PC-3 (cell line): ENCODE results near the gene ILDR1. TPM values are rescaled to one million over a fixed set of nuclear protein-coding genes. Genes with fewer than 3 reads are reported as not detected.

Source experiments
- ATAC-seq: fragments of 200-7000 bp; cut with Tn5 transposase; 2 replicates; pipeline ENCODE4 v1.9.1; 2020; ENCODE audit warnings: mild to moderate bottlenecking, moderate library complexity
- BruUV-seq: library from RNA; stranded (reverse); fragments of 400-500 nt; replicated peaks from 2 replicates; lab custom pipeline; 2021; lab: Mats Ljungman, UMichigan
- CTCF ChIA-PET: fragments of 300-600 bp; sonication (Branson Sonifier 250); formaldehyde crosslinking; loops from one replicate; lab custom pipeline; 2022; ENCODE audit warnings: antibody characterized with exemption; lab: Charles Lee
- POLR2A ChIA-PET: fragments of 300-600 bp; sonication (Branson Sonifier 250); formaldehyde crosslinking; loops from one replicate; lab custom pipeline; 2022; ENCODE audit warnings: antibody characterized with exemption; ENCODE audit not compliant: unreplicated experiment; lab: Charles Lee
- DNase-seq: peaks from one replicate; pipeline ENCODE4 v3.0.0-alpha.2; 2015
- H2AFZ ChIP-seq: fragments of 300-600 bp; sonication (generic); 2 replicates; pipeline ENCODE4 v1.6.0; 2016; ENCODE audit warnings: antibody characterized with exemption, low read length
- H3F3A ChIP-seq: fragments of 300-600 bp; sonication (generic); one replicate; pipeline ENCODE4 v1.6.0; 2017; ENCODE audit warnings: antibody characterized with exemption, low read length, control low read depth, mild to moderate bottlenecking; ENCODE audit not compliant: unreplicated experiment
- H3K27ac ChIP-seq: fragments of 300-600 bp; sonication (generic); 2 replicates; pipeline ENCODE4 v1.5.1; 2016; ENCODE audit warnings: mild to moderate bottlenecking, low read length
- H3K27me3 ChIP-seq: fragments of 300-600 bp; sonication (generic); 2 replicates; pipeline ENCODE4 v1.6.1; 2016; ENCODE audit warnings: low read length, mixed read lengths
- H3K36me3 ChIP-seq: fragments of 300-600 bp; sonication (generic); 2 replicates; pipeline ENCODE4 v1.6.1; 2016; ENCODE audit warnings: low read depth, mixed run types, low read length, mixed read lengths
- H3K4me1 ChIP-seq: fragments of 300-600 bp; sonication (generic); 2 replicates; pipeline ENCODE4 v1.5.1; 2016; ENCODE audit warnings: low read length; ENCODE audit not compliant: insufficient read depth
- H3K4me2 ChIP-seq: fragments of 300-600 bp; sonication (generic); 2 replicates; pipeline ENCODE4 v1.6.0; 2016; ENCODE audit warnings: low read length
- H3K4me3 ChIP-seq: fragments of 300-600 bp; sonication (generic); 2 replicates; pipeline ENCODE4 v1.5.1; 2016; ENCODE audit warnings: mild to moderate bottlenecking, low read length, mixed read lengths
- H3K79me2 ChIP-seq: fragments of 300-600 bp; sonication (generic); 2 replicates; pipeline ENCODE4 v1.6.1; 2017; ENCODE audit warnings: low read length, mixed read lengths
- H3K9ac ChIP-seq: fragments of 300-600 bp; sonication (generic); 2 replicates; pipeline ENCODE4 v1.6.0; 2016; ENCODE audit warnings: mild to moderate bottlenecking, low read length
- H3K9me2 ChIP-seq: fragments of 300-600 bp; sonication (generic); replicated peaks from 2 replicates; pipeline ENCODE4 v1.6.1; 2016; ENCODE audit warnings: mixed run types, low read length, mixed read lengths
- H3K9me3 ChIP-seq: fragments of 300-600 bp; sonication (generic); 2 replicates; pipeline ENCODE4 v1.6.1; 2016; ENCODE audit warnings: low read length, mixed read lengths
- H4K20me1 ChIP-seq: fragments of 300-600 bp; sonication (generic); 2 replicates; pipeline ENCODE4 v1.6.1; 2016; ENCODE audit warnings: low read length, mixed read lengths
- CTCF ChIP-seq: fragments of 300-600 bp; sonication (generic); conservative IDR thresholded peaks from 2 replicates; pipeline ENCODE4 v1.5.1; 2017; ENCODE audit warnings: antibody characterized with exemption, low read depth, mild to moderate bottlenecking, low read length
- EZH2 ChIP-seq: fragments of 300-600 bp; sonication (generic); IDR thresholded peaks from one replicate; pipeline ENCODE4 v1.6.1; 2017; ENCODE audit warnings: antibody characterized with exemption, mild to moderate bottlenecking, low read length; ENCODE audit not compliant: unreplicated experiment
- EZH2phosphoT487 ChIP-seq: fragments of 300-600 bp; sonication (generic); IDR thresholded peaks from 2 replicates; pipeline ENCODE4 v1.6.1; 2018; ENCODE audit warnings: mild to moderate bottlenecking, antibody characterized with exemption, low read length, borderline replicate concordance
- intact Hi-C: fragments of 100-400 bp; cut with micrococcal nuclease; formaldehyde crosslinking; loops from 2 replicates; pipeline ENCODE4 v1.9.0; 2023
- total RNA-seq: library from RNA; depleted of rRNA; stranded (reverse); fragments of >200 nt; gene quantifications from 2 replicates; pipeline ENCODE4 v1.2.3, GENCODE V29; 2014

The ILDR1 gene
- total RNA-seq, 1 experiment from 2014 or later = 5.6 TPM

- Histone ChIP-seq H3K79me2 (no peaks in the 10 kb centered on the region), H3K4me1 (no peaks in the 10 kb centered on the region), H3F3A (no peaks in the 10 kb centered on the region), H3K27me3 (no peaks in the 10 kb centered on the region), H3K9me2 (no peaks in the 10 kb centered on the region), H3K9me3 (no peaks in the 10 kb centered on the region), H3K4me3 (no peak overlapping the region), H3K36me3 (no peaks in the 10 kb centered on the region), H4K20me1 (no peaks in the 10 kb centered on the region), H3K9ac (no peak overlapping the region), H3K27ac (no peak overlapping the region), H3K4me2 (no peak overlapping the region), H2AFZ (no peak overlapping the region)
- BruUV-seq = no TSS peak
- no peak for ATAC-seq
- no peak for DNase-seq
- CTCF ChIA-PET = no interaction called here
- TF ChIP-seq EZH2 = no peak
- TF ChIP-seq CTCF = no peak
- TF ChIP-seq EZH2phosphoT487 = no peak
- intact Hi-C loops = no loop called here
- POLR2A ChIA-PET = no interaction called here
Observed at GRCh38 chr3:122066331-122067213, 44.5 kb upstream of the ILDR1 start.

GRCh38 chr3:122064326-122064725 lies 42.3 kb upstream of the ILDR1 start:
- CTCF ChIA-PET = interaction anchor here (0.6 kb wide), 1 partner anchor 74 kb away, joined by 4 read pairs; no protein-coding TSS in a partner anchor
- no peak for TF ChIP-seq EZH2
- TF ChIP-seq CTCF = no peak
- TF ChIP-seq EZH2phosphoT487 = no peak
- intact Hi-C loops = no loop called here

GRCh38 chr3:122063908-122064307 lies 41.9 kb upstream of the ILDR1 start:
- no TSS peak for BruUV-seq
- Histone ChIP-seq H3F3A (no peaks in the 10 kb centered on the region), H3K36me3 (no peaks in the 10 kb centered on the region), H3K9ac (no peak overlapping the region), H3K9me3 (no peaks in the 10 kb centered on the region), H4K20me1 (no peaks in the 10 kb centered on the region), H2AFZ (no peak overlapping the region), H3K27ac (no peak overlapping the region), H3K27me3 (no peaks in the 10 kb centered on the region), H3K9me2 (no peaks in the 10 kb centered on the region), H3K4me2 (no peak overlapping the region), H3K4me3 (no peak overlapping the region), H3K4me1 (no peaks in the 10 kb centered on the region), H3K79me2 (no peaks in the 10 kb centered on the region)
- ATAC-seq (no peak), DNase-seq (no peak)
- POLR2A ChIA-PET = no interaction called here
- intact Hi-C loops = no loop called here
- no peak for TF ChIP-seq CTCF
- TF ChIP-seq EZH2 = no peak
- TF ChIP-seq EZH2phosphoT487 = no peak
- CTCF ChIA-PET = interaction anchor here (0.6 kb wide), 1 partner anchor 74 kb away, joined by 4 read pairs; no protein-coding TSS in a partner anchor

More at GRCh38 chr3:122064326-122064725, 42.3 kb upstream of the ILDR1 start:
- Histone ChIP-seq H3K9ac (no peak overlapping the region), H3K9me2 (no peaks in the 10 kb centered on the region), H3K4me3 (no peak overlapping the region), H3K4me2 (no peak overlapping the region), H3K36me3 (no peaks in the 10 kb centered on the region), H3K79me2 (no peaks in the 10 kb centered on the region), H4K20me1 (no peaks in the 10 kb centered on the region), H3K27ac (no peak overlapping the region), H2AFZ (no peak overlapping the region), H3K4me1 (no peaks in the 10 kb centered on the region), H3K27me3 (no peaks in the 10 kb centered on the region), H3F3A (no peaks in the 10 kb centered on the region), H3K9me3 (no peaks in the 10 kb centered on the region)
- ATAC-seq (no peak), DNase-seq (no peak)
- POLR2A ChIA-PET = no interaction called here
- no TSS peak for BruUV-seq
